Panc1 (cell line): ENCODE results near the gene RSPO3. TPM values are rescaled to one million over a fixed set of nuclear protein-coding genes. Genes with fewer than 3 reads are reported as not detected.

Experiments used
- ATAC-seq: fragments of 200-7000 bp; cut with Tn5 transposase; 2 replicates; pipeline ENCODE4 v1.9.1; 2020; ENCODE audit warnings: mild to moderate bottlenecking, moderate library complexity
- BruUV-seq: library from RNA; stranded (reverse); fragments of 400-500 nt; replicated peaks from 2 replicates; lab custom pipeline; 2021; lab: Mats Ljungman, UMichigan
- CTCF ChIA-PET: fragments of 300-600 bp; sonication (Branson Sonifier 250); formaldehyde crosslinking; loops from one replicate; lab custom pipeline; 2022; ENCODE audit warnings: antibody characterized with exemption; lab: Charles Lee
- POLR2A ChIA-PET: fragments of 300-600 bp; sonication (Branson Sonifier 250); formaldehyde crosslinking; loops from one replicate; lab custom pipeline; 2022; ENCODE audit warnings: antibody characterized with exemption; lab: Charles Lee
- DNase-seq: peaks from one replicate; pipeline ENCODE4 v3.0.0-alpha.2; 2010; ENCODE audit warnings: low read depth, low spot score
- H3K27ac ChIP-seq: 2 replicates; pipeline ENCODE4 v1.5.1; 2011; ENCODE audit warnings: mild to moderate bottlenecking, low read length, inconsistent platforms
- H3K27me3 ChIP-seq: fragments of 200-500 bp; sonication (Bioruptor generic); 2 replicates; pipeline ENCODE4 v1.6.0; 2014; ENCODE audit warnings: low read length, inconsistent platforms; ENCODE audit not compliant: control insufficient read depth, insufficient read depth
- H3K36me3 ChIP-seq: fragments of 200-500 bp; sonication (Bioruptor generic); 2 replicates; pipeline ENCODE4 v1.5.1; 2014; ENCODE audit warnings: inconsistent platforms, mild to moderate bottlenecking, low read length, moderate library complexity; ENCODE audit not compliant: control insufficient read depth, insufficient read depth
- H3K4me1 ChIP-seq: 2 replicates; pipeline ENCODE4 v1.5.1; 2011; ENCODE audit warnings: inconsistent platforms, mild to moderate bottlenecking, low read length, moderate library complexity; ENCODE audit not compliant: control insufficient read depth, insufficient read depth
- H3K4me3 ChIP-seq, 2 experiments: 2 replicates each; pipeline ENCODE4 v1.5.1; 2011 to 2012; ENCODE audit warnings: low read depth in 2 of 2, low read length in 2 of 2, mild to moderate bottlenecking in 2 of 2, inconsistent platforms in 1 of 2, moderate library complexity in 1 of 2
- H3K9me3 ChIP-seq: fragments of 200-500 bp; sonication (Bioruptor generic); 2 replicates; pipeline ENCODE4 v1.5.1; 2014; ENCODE audit warnings: low read depth, mild to moderate bottlenecking, inconsistent platforms, low read length, moderate library complexity; ENCODE audit not compliant: control insufficient read depth, insufficient read depth
- POLR2AphosphoS5 ChIP-seq: IDR thresholded peaks from 2 replicates; pipeline ENCODE4 v1.6.1; 2012; ENCODE audit warnings: mild to moderate bottlenecking, low read depth, low read length, moderate library complexity
- SIN3A ChIP-seq: IDR thresholded peaks from 2 replicates; pipeline ENCODE4 v1.6.1; 2012; ENCODE audit warnings: low read depth, mild to moderate bottlenecking, low read length, moderate library complexity, borderline replicate concordance; ENCODE audit not compliant: insufficient read depth
- TCF7L2 ChIP-seq: IDR thresholded peaks from 2 replicates; pipeline ENCODE4 v1.6.1; 2011; ENCODE audit warnings: mild to moderate bottlenecking, low read depth, low read length, inconsistent platforms
- in situ Hi-C: cut with HindIII; loops from 2 replicates; pipeline ENCODE4 v1.10.0; 2016; ENCODE audit warnings: low sequenced_read_pairs, low pct_unique_long_range_greater_than_20kb
- intact Hi-C: fragments of 100-400 bp; cut with micrococcal nuclease; formaldehyde crosslinking; loops from one replicate; pipeline ENCODE4 v1.10.0; 2022; ENCODE audit not compliant: unreplicated experiment
- total RNA-seq: library from RNA; stranded (reverse); gene quantifications from one replicate; pipeline ENCODE4 v1.2.1, GENCODE V29; 2021; ENCODE audit not compliant: unreplicated experiment
- TF ChIP-seq, protein P1 (sequence below), 2 experiments: IDR thresholded peaks; 2 replicates each; pipeline ENCODE4 v1.6.1; 2011 to 2012; ENCODE audit warnings: low read depth in 2 of 2, control low read depth in 1 of 2, low read length in 1 of 2, mild to moderate bottlenecking in 1 of 2, moderate library complexity in 1 of 2; ENCODE audit not compliant: insufficient read depth in 1 of 2
- TF ChIP-seq, protein P2 (sequence below): fragments of 450-650 bp; IDR thresholded peaks from 2 replicates; pipeline ENCODE4 v1.5.1; 2017; ENCODE audit warnings: mild to moderate bottlenecking

The RSPO3 gene
- total RNA-seq, 1 experiment from 2014 or later = not detected

DNA sequence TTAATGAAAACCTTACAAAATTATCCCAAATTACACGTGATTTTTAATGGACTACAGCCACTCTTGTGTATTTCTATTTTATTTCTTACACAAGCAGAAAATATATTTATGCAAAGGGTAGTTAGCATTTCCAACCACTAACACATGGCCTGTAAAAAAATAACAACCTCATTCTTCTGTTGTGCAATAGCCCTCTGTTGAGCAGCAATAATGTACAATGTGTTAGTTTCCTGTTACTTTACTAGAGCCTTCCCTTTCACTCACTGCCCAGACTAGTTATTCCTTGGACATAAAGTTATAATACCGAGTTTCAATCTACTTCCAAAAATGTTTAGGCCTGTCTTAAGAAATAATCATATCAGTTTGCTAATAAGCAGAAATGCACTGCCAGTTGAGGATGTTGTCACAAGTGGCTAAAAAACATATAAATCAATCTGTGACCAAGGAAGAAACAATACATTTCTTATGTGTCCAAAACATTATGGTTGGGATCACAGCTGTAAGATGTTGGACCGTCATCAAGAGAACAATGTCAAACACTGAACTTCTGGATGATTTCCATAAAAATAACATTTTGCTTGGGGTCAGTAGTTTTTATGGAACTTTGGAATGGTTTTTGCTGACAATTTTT, 74.6 kb downstream of the RSPO3 start:
- Histone ChIP-seq H3K27me3 (peaks cover 2% of the 10 kb centered on the region; the same call in 1 of the 2 replicates), H3K4me3 (no peak overlapping the region), H3K4me1 (no peaks in the 10 kb centered on the region), H3K36me3 (no peaks in the 10 kb centered on the region), H3K9me3 (no peaks in the 10 kb centered on the region), H3K27ac (no peak overlapping the region)
- ChIA-PET CTCF (no interaction called here), POLR2A (no interaction called here)
- no TSS peak for BruUV-seq
- ATAC-seq (no peak), DNase-seq (no peak)
- in situ Hi-C loops (no loop called here), intact Hi-C loops (loop anchor here (10.0 kb wide), 1 partner anchor 388 kb away; no protein-coding TSS in a partner anchor)
- TF ChIP-seq, protein P1, sequence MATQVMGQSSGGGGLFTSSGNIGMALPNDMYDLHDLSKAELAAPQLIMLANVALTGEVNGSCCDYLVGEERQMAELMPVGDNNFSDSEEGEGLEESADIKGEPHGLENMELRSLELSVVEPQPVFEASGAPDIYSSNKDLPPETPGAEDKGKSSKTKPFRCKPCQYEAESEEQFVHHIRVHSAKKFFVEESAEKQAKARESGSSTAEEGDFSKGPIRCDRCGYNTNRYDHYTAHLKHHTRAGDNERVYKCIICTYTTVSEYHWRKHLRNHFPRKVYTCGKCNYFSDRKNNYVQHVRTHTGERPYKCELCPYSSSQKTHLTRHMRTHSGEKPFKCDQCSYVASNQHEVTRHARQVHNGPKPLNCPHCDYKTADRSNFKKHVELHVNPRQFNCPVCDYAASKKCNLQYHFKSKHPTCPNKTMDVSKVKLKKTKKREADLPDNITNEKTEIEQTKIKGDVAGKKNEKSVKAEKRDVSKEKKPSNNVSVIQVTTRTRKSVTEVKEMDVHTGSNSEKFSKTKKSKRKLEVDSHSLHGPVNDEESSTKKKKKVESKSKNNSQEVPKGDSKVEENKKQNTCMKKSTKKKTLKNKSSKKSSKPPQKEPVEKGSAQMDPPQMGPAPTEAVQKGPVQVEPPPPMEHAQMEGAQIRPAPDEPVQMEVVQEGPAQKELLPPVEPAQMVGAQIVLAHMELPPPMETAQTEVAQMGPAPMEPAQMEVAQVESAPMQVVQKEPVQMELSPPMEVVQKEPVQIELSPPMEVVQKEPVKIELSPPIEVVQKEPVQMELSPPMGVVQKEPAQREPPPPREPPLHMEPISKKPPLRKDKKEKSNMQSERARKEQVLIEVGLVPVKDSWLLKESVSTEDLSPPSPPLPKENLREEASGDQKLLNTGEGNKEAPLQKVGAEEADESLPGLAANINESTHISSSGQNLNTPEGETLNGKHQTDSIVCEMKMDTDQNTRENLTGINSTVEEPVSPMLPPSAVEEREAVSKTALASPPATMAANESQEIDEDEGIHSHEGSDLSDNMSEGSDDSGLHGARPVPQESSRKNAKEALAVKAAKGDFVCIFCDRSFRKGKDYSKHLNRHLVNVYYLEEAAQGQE (IDR thresholded peaks at IDR 0.05; ENCODE audit: insufficient read depth in 1 of 2, low read depth in 2 of 2, low read length in 1 of 2) = no peak
- no peak for TF ChIP-seq TCF7L2
- no peak for TF ChIP-seq SIN3A
- TF ChIP-seq POLR2AphosphoS5 = no peak
- TF ChIP-seq, protein P2, sequence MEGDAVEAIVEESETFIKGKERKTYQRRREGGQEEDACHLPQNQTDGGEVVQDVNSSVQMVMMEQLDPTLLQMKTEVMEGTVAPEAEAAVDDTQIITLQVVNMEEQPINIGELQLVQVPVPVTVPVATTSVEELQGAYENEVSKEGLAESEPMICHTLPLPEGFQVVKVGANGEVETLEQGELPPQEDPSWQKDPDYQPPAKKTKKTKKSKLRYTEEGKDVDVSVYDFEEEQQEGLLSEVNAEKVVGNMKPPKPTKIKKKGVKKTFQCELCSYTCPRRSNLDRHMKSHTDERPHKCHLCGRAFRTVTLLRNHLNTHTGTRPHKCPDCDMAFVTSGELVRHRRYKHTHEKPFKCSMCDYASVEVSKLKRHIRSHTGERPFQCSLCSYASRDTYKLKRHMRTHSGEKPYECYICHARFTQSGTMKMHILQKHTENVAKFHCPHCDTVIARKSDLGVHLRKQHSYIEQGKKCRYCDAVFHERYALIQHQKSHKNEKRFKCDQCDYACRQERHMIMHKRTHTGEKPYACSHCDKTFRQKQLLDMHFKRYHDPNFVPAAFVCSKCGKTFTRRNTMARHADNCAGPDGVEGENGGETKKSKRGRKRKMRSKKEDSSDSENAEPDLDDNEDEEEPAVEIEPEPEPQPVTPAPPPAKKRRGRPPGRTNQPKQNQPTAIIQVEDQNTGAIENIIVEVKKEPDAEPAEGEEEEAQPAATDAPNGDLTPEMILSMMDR = no peak

GRCh38 chr6:127195833-127196232, 77.4 kb downstream of the RSPO3 start:
- TF ChIP-seq, protein P2 = peak; percentile 7; the same call in 1 of the 2 replicates
- no peak for TF ChIP-seq SIN3A
- POLR2A ChIA-PET = no interaction called here
- BruUV-seq = no TSS peak
- in situ Hi-C loops (no loop called here), intact Hi-C loops (loop anchor here (10.0 kb wide), 1 partner anchor 391 kb away; no protein-coding TSS in a partner anchor)
- H3K27me3 ChIP-seq = peaks cover 2% of the 10 kb centered on the region; the same call in 1 of the 2 replicates
- CTCF ChIA-PET = no interaction called here
- no peaks in the 10 kb centered on the region for H3K36me3 ChIP-seq
- H3K4me3 ChIP-seq = no peak overlapping the region
- no peaks in the 10 kb centered on the region for H3K9me3 ChIP-seq
- DNase-seq (no peak), ATAC-seq (no peak)
- no peaks in the 10 kb centered on the region for H3K4me1 ChIP-seq
- no peak overlapping the region for H3K27ac ChIP-seq
